Ascending aorta (tissue), 2 donors: Measurements from ENCODE around the gene ALDH1B1. TPM values are rescaled to one million over a fixed set of nuclear protein-coding genes. Genes with fewer than 3 reads are reported as not detected.
A peak's percentile ranks its signal among the peaks of the same experiment; 100 is the strongest.
"Not testable (repeated sequence)": the region's sequence is repeated elsewhere in the genome, so short reads cannot be mapped to it uniquely, and the experiment has no call there.

Source experiments
- DNase-seq, 2 donors: peaks; one replicate each; pipeline ENCODE4 v3.0.0-alpha.2; 2019; ENCODE audit warnings: low spot score in 2 of 2
- H3K27ac ChIP-seq, 2 donors: fragments of 200-600 bp; sonication (generic); one replicate each; pipeline ENCODE4 v1.5.1; 2016 to 2017; ENCODE audit warnings: mild to moderate bottlenecking in 1 of 2
- H3K27me3 ChIP-seq: fragments of 200-600 bp; sonication (generic); one replicate; pipeline ENCODE4 v1.5.1; 2017
- H3K36me3 ChIP-seq, 2 donors: fragments of 200-600 bp; sonication (generic); one replicate each; pipeline ENCODE4 v1.5.1; 2016
- H3K4me1 ChIP-seq, 2 donors: fragments of 200-600 bp; sonication (generic); one replicate each; pipeline ENCODE4 v1.5.1; 2016 to 2017; ENCODE audit warnings: mild to moderate bottlenecking in 1 of 2
- H3K4me3 ChIP-seq, 2 donors: fragments of 200-600 bp; sonication (generic); one replicate each; pipeline ENCODE4 v1.5.1; 2016 to 2017; ENCODE audit warnings: mild to moderate bottlenecking in 1 of 2
- H3K9me3 ChIP-seq, 2 donors: fragments of 200-600 bp; sonication (generic); one replicate each; pipeline ENCODE4 v1.5.1; 2016
- intact Hi-C: fragments of 100-400 bp; cut with DNase I; formaldehyde crosslinking; loops from one replicate; pipeline ENCODE4 v1.15.1; 2023
- total RNA-seq: library from RNA; depleted of rRNA; stranded (reverse); fragments of >200 nt; gene quantifications from one replicate; pipeline ENCODE4 v1.1.0, GENCODE V29; 2016
- TF ChIP-seq, protein P1 (sequence below), 3 experiments: fragments of 200-600 bp in 2 of 3; fragments of 450-650 bp in 1 of 3; sonication (generic) in 2 of 3; IDR thresholded peaks; one replicate each; pipeline ENCODE4 v1.5.1; 2016 to 2019; ENCODE audit warnings: antibody characterized with exemption in 3 of 3, mild to moderate bottlenecking in 1 of 3, moderate library complexity in 1 of 3

Gene ALDH1B1
- total RNA-seq, 1 donor from 2014 or later = 85.5 TPM

DNA sequence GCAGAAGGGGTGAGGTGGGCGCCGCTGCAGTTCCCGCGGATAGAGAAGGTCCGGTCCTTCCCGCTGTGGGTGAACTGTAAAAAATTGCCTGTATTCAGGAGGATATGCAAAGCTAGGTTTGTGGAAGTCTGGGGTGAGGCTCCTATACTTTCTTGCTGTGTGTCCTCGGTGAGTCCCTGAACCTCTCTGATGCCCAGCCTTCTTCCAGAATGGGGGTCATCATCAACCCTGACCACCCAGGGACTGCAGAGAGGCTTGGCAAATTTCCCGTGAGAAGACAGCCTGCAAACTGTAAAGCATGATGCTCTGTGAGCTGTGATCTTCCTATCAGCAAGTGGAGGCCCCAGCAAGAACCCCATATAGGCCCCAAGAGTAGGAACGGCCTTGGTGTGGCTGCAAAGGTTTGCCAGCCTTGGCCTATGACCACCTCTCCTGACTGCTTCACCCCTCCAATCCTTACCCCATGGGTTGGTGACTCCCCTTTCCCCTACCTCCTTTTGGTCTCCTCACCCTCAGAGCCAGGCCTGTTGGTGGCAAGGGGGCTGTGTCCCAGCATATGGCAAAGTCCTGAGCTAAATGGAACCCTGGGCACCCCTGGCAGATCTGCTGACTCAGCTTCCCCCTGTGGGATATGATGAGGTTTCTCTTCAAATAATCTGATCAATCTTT, 760 bp downstream of the ALDH1B1 start:
- Histone ChIP-seq H3K9me3 (peaks cover 0 to 13% of the 10 kb centered on the region in 2 donors), H3K27me3 (no peaks in the 10 kb centered on the region), H3K36me3 (peaks cover 30 to 31% of the 10 kb centered on the region in 2 donors), H3K4me1 (peaks cover 28 to 45% of the 10 kb centered on the region in 2 donors), H3K27ac (peak overlapping the region; percentile 98 to 99), H3K4me3 (peak overlapping the region; percentile 84 to 87)
- no peak for DNase-seq
- TF ChIP-seq, protein P1, sequence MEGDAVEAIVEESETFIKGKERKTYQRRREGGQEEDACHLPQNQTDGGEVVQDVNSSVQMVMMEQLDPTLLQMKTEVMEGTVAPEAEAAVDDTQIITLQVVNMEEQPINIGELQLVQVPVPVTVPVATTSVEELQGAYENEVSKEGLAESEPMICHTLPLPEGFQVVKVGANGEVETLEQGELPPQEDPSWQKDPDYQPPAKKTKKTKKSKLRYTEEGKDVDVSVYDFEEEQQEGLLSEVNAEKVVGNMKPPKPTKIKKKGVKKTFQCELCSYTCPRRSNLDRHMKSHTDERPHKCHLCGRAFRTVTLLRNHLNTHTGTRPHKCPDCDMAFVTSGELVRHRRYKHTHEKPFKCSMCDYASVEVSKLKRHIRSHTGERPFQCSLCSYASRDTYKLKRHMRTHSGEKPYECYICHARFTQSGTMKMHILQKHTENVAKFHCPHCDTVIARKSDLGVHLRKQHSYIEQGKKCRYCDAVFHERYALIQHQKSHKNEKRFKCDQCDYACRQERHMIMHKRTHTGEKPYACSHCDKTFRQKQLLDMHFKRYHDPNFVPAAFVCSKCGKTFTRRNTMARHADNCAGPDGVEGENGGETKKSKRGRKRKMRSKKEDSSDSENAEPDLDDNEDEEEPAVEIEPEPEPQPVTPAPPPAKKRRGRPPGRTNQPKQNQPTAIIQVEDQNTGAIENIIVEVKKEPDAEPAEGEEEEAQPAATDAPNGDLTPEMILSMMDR (IDR thresholded peaks at IDR 0.05) = no peak
- intact Hi-C loops = loop anchor here (2.0 to 10.0 kb wide), 5 partner anchors 16 to 1908 kb away; partner anchors contain the start of genes POLR1E and SLC25A51

DNA sequence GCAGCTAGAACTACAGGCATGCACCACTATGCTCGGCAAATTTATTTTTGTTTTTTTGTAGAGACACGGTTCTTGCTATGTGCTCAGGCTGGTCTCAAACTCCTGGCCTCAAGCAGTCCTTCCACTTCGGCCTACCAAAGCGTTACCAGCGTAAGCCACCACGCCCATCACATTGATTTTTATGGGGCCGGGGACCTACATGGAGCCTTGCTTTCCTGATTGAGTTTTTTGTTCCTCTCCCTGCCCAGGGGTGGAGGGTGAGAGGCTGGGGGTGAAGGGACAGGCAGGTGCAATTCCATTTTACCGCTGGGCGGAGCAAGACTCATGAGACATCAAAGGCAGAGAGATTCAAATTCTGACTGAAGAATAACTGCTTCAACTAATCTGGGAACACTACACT, 1.9 kb downstream of the ALDH1B1 start:
- peak overlapping the region; percentile 84 to 87 for H3K4me3 ChIP-seq
- H3K27me3 ChIP-seq = no peaks in the 10 kb centered on the region
- intact Hi-C loops = loop anchor here (5.0 to 10.0 kb wide), 4 partner anchors 490 to 1910 kb away; partner anchors contain the start of genes POLR1E and SLC25A51
- no peak for DNase-seq
- TF ChIP-seq, protein P1 (IDR thresholded peaks at IDR 0.05) = no peak
- H3K4me1 ChIP-seq = peaks cover 21 to 35% of the 10 kb centered on the region in 2 donors
- peaks cover 38 to 42% of the 10 kb centered on the region in 2 donors for H3K36me3 ChIP-seq
- peak overlapping the region; percentile 98 to 99 for H3K27ac ChIP-seq
- H3K9me3 ChIP-seq = peaks cover 0 to 13% of the 10 kb centered on the region in 2 donors

DNA sequence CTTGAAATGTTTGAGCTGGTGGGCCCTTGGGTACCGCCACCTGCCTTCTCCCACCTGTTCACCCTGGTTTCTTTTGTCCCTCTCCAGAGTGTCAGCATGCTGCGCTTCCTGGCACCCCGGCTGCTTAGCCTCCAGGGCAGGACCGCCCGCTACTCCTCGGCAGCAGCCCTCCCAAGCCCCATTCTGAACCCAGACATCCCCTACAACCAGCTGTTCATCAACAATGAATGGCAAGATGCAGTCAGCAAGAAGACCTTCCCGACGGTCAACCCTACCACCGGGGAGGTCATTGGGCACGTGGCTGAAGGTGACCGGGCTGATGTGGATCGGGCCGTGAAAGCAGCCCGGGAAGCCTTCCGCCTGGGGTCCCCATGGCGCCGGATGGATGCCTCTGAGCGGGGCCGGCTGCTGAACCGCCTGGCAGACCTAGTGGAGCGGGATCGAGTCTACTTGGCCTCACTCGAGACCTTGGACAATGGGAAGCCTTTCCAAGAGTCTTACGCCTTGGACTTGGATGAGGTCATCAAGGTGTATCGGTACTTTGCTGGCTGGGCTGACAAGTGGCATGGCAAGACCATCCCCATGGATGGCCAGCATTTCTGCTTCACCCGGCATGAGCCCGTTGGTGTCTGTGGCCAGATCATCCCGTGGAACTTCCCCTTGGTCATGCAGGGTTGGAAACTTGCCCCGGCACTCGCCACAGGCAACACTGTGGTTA, 3.3 kb downstream of the ALDH1B1 start:
- Histone ChIP-seq H3K4me1 (peaks cover 14 to 26% of the 10 kb centered on the region in 2 donors), H3K36me3 (peaks cover 41 to 43% of the 10 kb centered on the region in 2 donors), H3K27ac (peak overlapping the region; percentile 98 to 99), H3K4me3 (peak overlapping the region in 1 of 2 donors; percentile 87), H3K9me3 (peaks cover 0 to 13% of the 10 kb centered on the region in 2 donors), H3K27me3 (no peaks in the 10 kb centered on the region)
- intact Hi-C loops = loop anchor here (10.0 kb wide), 3 partner anchors 491 to 1911 kb away; partner anchors contain the start of gene SLC25A51
- TF ChIP-seq, protein P1 (IDR thresholded peaks at IDR 0.05) = no peak
- DNase-seq = no peak

DNA sequence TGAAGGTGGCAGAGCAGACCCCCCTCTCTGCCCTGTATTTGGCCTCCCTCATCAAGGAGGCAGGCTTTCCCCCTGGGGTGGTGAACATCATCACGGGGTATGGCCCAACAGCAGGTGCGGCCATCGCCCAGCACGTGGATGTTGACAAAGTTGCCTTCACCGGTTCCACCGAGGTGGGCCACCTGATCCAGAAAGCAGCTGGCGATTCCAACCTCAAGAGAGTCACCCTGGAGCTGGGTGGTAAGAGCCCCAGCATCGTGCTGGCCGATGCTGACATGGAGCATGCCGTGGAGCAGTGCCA, 3.8 kb downstream of the ALDH1B1 start:
- Histone ChIP-seq H3K4me3 (peak overlapping the region in 1 of 2 donors; percentile 87), H3K36me3 (peaks cover 41 to 43% of the 10 kb centered on the region in 2 donors), H3K4me1 (peaks cover 9 to 23% of the 10 kb centered on the region in 2 donors), H3K9me3 (peaks cover 0 to 13% of the 10 kb centered on the region in 2 donors), H3K27me3 (no peaks in the 10 kb centered on the region), H3K27ac (peak overlapping the region; percentile 98 to 99)
- TF ChIP-seq, protein P1 (IDR thresholded peaks at IDR 0.05) = no peak
- DNase-seq = no peak
- intact Hi-C loops = loop anchor here (10.0 kb wide), 3 partner anchors 492 to 1912 kb away; partner anchors contain the start of gene SLC25A51

DNA sequence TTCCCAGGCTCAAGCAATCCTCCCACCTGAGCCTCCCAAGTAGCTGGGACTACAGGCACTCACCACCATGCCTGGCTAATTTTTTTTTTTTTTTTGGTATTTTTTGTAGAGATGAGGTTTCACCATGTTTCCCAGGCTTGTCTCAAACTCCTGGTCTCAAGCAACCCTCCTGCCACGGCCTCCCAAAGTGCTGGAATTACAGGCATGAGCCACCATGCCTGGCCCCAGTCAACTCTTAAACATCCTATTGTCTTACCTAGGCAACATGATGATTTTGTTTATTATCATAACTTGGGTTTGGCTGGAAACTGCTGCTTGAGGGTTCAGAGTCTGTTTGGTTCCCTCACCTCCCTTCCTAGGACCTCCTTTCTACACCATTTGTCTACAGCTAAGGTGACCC, 6.7 kb downstream of the ALDH1B1 start:
- intact Hi-C loops = loop anchor here (10.0 kb wide), 3 partner anchors 494 to 1914 kb away; partner anchors contain the start of gene SLC25A51

More for the DNA sequence above, 6.7 kb downstream of the ALDH1B1 start:
- Histone ChIP-seq H3K4me1 (peaks cover 5 to 13% of the 10 kb centered on the region in 2 donors), H3K27ac (peak overlapping the region; percentile 48 to 68), H3K36me3 (peaks cover 41 to 43% of the 10 kb centered on the region in 2 donors), H3K9me3 (peaks cover 0 to 13% of the 10 kb centered on the region in 2 donors)
- H3K4me3 ChIP-seq, DNase-seq, H3K27me3 ChIP-seq: not testable (repeated sequence)
